NOMO-1 (cell line): ENCODE results near the gene QKI.
"Not testable (repeated sequence)": the region's sequence is repeated elsewhere in the genome, so short reads cannot be mapped to it uniquely, and the experiment has no call there.

Experiments used
- DNase-seq, 2 experiments: peaks; one replicate each; lab custom pipeline; 2025; ENCODE audit not compliant: unreplicated experiment in 2 of 2; lab: John Stamatoyannopoulos, UW

The QKI gene

DNA sequence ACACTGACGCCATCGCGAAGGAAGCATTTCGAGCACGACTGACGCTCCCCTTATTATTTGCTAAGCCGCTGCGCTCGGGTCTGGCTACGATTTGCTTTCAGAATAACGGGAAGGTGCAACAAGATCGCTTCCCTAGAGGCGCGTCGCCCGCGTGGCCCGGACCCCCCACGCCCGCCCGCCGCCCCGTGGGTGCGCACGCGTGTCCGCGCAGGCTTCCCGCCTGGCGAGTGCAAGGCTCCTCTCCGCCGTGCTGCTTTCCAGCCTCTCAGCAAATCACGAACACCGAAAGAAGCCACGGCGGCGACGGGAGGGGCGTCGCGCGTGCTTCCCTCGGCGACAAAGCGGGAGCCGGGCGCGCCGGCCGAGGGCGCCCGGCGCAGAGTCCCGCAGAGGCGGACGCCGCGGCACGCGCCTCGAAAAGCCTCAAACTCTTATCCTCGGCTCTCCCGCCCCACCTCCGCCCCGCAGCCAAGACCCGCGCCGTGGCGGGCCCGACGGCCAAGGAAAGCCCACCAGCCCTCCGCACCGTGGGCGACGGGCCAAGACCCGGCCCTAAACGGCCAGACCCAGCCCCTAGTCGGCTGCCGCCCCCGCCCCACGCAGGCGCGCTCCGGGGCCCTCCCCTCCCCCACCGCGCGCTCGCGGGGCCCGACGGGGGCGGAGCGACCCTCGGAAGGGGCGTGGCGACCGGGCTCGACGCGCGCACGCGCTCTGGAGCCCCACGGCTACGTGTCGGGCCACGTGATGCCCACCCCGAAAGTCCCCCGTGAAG, 987 bp upstream of the QKI start:
- peak; percentile 75 to 82 for DNase-seq

GRCh38 chr6:163414946-163415619, 565 bp downstream of the QKI start:
- no peak for DNase-seq

- peak; percentile 55 to 58 for DNase-seq
Measured at GRCh38 chr6:163415620-163416556, 1.4 kb downstream of the QKI start.

GRCh38 chr6:163416557-163417253, 2.2 kb downstream of the QKI start:
- DNase-seq = peak in 1 of 2 experiments; percentile 44

DNA sequence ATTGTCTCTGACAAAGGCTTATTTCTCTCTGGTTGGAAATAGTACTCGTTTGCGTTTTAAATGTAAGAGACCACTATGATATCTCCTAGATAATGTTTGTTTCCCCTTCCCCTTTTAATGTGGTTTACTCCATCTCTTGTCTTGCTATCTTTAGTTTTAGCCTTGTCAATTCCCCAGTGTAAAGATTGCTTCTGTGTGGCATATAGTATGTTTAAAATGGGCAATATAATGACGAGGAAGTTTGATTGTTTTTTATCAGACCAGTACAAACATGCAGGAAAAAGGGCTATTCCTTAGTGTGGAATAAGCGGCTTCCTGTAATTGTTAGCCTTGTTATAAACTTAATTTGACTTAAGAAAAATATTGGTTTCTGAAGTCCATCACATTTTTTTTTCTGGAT, 3.1 kb downstream of the QKI start:
- DNase-seq = no peak

- DNase-seq = no peak
Measured at GRCh38 chr6:163418311-163419029, 4.0 kb downstream of the QKI start.

DNA sequence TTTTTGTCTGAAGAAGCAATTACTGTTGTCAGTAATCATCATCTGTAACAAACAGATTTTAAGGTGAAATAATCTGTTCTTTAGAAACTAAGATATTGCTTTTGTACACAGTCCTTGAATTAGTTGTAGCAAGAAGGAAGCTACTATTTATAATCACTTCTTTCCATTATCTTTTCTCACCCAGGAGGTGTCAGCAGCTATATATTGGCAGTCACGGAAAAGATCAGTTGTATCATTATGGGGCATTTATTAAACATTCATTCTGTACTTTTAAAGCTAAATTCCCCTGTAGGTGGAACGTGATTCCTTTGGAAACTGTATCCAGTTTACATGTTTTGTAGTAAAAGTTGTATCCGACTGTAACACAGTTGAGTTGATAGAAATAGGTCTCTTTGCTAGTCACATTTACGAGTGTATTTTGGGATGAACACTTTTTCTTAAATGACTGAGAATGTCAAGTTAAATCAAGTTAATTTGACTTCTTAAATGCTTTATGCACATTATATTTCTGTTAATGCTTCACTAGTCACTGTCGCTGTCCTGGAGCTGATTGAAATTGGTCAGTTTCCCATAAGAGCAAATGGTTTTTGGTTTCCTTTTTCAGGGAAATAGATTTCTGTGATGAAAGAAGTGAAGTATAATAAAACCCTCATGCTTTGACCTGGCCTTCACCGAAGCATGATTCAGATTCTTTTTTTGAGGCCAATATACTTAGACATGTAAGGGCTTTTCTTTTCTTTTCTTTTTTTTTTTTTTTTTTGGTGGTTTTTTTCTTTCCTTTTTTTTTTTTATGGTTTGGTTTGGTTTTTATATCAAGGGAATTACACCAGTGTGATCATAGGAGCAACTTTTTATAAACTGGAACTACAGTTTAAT, 5.1 kb downstream of the QKI start:
- DNase-seq = no peak

- DNase-seq = no peak
Measured at GRCh38 chr6:163420289-163420614, 5.7 kb downstream of the QKI start.

DNA sequence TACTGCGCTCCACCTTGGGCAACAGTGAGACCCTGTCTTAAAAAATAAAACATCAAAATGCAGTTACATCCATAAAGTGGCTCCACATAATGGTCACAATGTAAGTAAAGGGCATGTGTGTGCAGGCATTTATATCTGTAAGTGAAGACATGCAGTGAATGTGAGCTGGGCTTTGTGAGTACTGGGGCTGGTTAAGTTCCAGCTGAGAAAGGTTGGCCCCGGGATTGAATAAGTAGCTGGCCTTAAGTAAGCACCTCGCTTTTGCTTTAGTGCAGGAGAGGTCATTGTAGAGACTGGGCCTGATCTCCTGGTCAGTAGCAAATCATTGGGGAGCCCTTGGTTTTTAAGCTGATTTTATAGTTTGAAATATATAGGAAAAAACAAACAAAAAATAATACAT, 8.0 kb downstream of the QKI start:
- no peak for DNase-seq

DNA sequence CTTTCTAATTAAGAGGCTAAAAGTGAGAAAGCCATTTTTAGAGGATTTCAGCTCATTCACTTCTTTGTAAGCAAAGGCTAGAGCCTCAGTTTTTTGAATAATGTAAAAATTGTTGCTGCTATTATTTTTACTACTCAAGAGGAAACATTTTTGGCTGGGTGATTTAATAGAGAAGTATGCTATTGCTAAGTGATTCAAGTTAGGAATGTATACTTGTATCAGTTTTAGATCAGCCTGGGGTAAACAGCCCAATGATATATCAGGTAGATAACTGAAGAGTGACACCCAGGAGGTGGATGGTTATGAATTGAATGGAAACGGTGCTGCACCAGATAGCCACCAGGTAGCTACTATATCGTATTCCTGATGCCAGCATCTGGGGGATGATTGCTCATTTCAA, 9.2 kb downstream of the QKI start:
- DNase-seq = no peak

DNA sequence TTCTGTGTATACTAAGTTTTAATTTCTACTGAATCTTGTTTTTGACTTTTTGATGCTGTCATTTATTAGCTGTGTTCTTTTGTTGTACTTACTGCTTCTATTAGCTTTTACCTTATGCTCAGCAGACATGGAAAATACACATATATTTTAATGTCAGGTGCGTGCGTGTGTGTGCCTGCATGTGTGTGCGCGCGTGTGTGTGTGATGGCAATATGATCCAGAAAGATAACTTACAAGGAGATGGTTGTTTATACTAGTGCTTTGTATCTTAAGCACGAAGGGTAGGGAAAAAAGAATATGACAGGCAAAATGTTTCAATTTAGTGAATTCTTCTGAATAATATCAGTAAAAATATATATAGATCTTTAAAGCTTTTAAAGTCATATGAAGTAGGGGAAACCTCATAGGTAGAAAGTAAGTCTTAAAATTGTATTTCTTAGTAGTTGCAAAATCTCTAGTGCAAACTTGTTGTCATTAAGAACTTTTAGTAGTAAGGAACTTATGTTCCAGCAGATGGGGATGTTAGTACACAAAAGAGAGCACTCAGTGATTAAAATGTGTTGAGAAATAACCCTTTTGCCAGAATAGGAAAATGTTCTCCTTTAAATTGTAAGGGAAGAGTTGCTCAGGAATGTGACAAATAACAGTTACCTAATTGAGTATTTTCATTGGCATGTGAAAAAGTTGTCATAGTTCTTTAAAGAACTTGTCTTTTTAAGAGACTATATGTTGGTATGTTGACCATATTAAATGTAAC, 13.2 kb downstream of the QKI start:
- peak in 1 of 2 experiments; percentile 63 for DNase-seq

DNA sequence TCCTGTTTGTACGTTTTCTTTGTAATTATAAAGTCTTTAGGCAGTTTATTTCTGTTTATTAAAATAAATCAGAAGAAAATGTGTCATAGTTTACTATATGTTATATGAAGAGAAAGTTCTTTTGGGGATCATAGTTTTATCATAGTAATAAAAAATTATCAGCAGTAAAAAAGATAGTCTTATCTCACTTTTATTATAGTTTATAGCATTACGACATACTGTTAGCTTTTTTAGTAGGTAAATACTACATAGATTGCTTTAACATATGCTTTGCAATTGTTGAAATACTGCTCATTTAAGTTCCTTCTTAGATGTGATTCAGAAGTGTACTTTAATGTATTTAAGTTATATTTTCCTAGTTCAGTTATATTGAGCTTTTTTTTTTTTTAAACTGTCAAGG, 13.9 kb downstream of the QKI start:
- no peak for DNase-seq

GRCh38 chr6:163429858-163430448, 15.4 kb downstream of the QKI start:
- no peak for DNase-seq

GRCh38 chr6:163432300-163432699, 17.8 kb downstream of the QKI start:
- DNase-seq = no peak

GRCh38 chr6:163433486-163433885, 19.0 kb downstream of the QKI start:
- DNase-seq = not testable (repeated sequence)

- no peak for DNase-seq
Measured at GRCh38 chr6:163435023-163435422, 20.5 kb downstream of the QKI start.

DNA sequence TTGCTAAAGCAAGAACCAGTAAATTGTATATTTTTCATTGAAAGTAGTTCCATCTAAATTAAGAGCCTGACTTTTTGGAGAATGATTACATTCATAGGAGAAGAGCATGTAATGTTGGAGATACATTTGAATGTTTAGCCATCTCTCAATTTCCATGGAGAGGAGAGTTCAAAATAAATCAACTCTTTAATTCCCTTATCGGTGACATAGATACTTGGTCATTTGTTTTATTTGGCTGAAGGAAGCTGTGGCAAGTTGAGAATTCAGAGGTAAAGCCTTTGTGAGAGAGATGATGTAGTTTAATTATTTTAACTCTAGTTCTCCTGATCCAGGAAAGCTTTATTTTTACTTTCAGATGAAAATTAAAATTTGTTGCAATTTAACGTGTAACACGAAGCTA, 22.3 kb downstream of the QKI start:
- DNase-seq = no peak

GRCh38 chr6:163437466-163437865, 22.9 kb downstream of the QKI start:
- DNase-seq = no peak
